ENCODE results near the gene SPNS1. TPM values are rescaled to one million over a fixed set of nuclear protein-coding genes. Genes with fewer than 3 reads are reported as not detected.

Gene SPNS1
- total RNA-seq, 2 experiments from 2014 or later: 28.1 to 30.1 TPM

DNA sequence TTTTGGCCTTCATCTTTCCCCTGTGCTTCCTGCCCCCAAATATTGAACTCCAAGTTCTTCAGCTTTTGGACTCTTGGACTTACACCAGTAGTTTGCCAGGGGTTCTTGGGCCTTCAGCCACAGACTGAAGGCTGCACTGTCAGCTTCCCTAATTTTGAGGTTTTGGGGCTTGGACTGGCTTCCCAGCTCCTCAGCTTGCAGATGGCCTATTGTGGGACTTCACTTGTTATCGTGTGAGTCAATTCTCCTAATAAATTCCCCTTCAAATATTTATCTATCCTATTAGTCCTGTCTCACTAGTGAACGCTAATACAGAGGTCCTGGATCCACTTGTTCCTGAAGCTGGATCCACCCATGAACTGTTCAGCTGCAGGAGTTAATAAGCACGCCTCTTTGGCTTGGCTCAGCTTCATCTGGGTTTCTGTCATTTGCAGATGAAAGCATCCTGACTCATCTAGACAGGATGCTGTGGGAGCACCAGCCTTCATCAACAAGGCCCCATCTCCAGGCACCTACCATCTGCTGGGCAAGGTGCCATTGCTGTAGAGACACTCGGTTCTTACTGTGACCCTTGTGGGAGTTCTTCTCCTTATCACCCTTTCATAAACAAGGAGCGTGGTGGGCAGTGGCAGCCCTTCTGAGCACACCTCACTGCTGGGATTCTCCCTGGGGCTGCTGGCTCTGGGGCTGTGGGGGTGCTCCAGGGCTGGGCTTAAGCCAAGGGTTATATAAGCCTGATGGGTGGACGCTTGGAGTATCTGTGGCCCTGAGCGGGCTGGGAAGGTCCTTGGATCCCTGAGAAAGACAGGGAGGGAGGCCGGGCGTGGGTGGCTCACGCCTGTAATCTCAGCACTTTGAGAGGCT, 33.4 kb downstream of the SPNS1 start:
- ATAC-seq (ENCODE audit: low read depth) (peak; percentile 92), DNase-seq (peak; percentile 62)
- Mint-ChIP-seq H3K36me3 (peaks cover 7% of the 10 kb centered on the region), H3K4me1 (peaks cover 35% of the 10 kb centered on the region), H3K27ac (peak overlapping the region; percentile 99), H3K27me3 (no peaks in the 10 kb centered on the region), H3K4me3 (peak overlapping the region; percentile 75), H3K9me3 (peaks cover 2% of the 10 kb centered on the region)
- POLR2A ChIA-PET: interaction anchor here (0.6 to 3.2 kb wide), 11 partner anchors 9 to 121 kb away, joined by 3 to 60 read pairs (median 5); partner anchors contain the start of gene LAT

DNA sequence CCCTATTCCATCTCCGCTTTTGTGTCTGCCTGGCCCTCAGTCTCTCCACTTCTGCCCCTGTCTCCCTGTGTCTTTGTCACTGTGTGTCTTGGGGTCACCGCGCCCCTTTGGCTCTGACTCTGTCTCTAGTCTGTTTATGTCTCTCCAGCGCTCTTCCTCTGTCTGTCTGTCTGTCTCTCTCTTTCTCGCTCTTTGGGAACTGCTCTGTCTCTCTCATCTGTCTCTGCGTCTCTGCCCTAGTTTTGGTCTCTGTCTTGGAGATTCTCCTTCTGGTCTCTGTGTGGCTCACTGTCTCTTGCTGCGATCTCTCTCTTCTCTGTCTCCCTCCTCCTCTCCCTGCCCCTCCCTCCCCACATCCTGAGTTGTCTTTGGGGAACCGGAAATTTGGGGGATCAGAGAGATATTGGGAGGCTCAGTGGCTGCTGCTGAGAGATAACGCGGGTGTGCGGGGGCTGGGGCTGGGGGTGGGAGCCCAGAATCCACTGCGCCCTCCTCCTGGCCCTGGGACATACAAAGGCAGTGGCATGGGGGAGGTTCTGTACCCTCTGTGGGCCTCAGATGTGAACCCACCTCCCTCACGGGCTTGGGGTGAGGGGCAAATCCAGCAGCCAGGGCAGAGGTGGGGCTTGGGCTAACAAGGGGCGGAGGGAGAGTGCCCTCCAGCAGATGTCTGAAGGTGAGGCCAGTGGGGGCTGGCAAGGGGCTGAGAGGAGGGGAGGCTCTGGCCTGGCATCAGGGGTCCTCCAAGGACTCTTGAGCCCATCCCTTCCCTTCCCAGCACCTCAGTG, 34.7 kb downstream of the SPNS1 start:
- ATAC-seq (ENCODE audit: low read depth) (peak; percentile 27), DNase-seq (peak; percentile 44)
- peak overlapping the region; percentile 99 for H3K27ac Mint-ChIP-seq
- H3K27me3 Mint-ChIP-seq: no peaks in the 10 kb centered on the region
- H3K4me3 Mint-ChIP-seq: peak overlapping the region; percentile 84
- H3K4me1 Mint-ChIP-seq: peaks cover 40% of the 10 kb centered on the region
- peaks cover 2% of the 10 kb centered on the region for H3K9me3 Mint-ChIP-seq
- POLR2A ChIA-PET: interaction anchor here (0.7 to 3.2 kb wide), 8 partner anchors 11 to 66 kb away, joined by 3 to 60 read pairs (median 5); partner anchors contain the start of gene LAT
- H3K36me3 Mint-ChIP-seq: peaks cover 7% of the 10 kb centered on the region

GRCh38 chr16:29009838-29010166, 35.2 kb downstream of the SPNS1 start:
- no peak overlapping the region for H3K4me3 Mint-ChIP-seq
- H3K27ac Mint-ChIP-seq: peak overlapping the region; percentile 99
- POLR2A ChIA-PET: interaction anchor here (0.7 to 1.7 kb wide), 4 partner anchors 17 to 105 kb away, joined by 3 to 14 read pairs (median 3); partner anchors contain the start of gene LAT
- H3K4me1 Mint-ChIP-seq: peaks cover 42% of the 10 kb centered on the region
- H3K27me3 Mint-ChIP-seq: no peaks in the 10 kb centered on the region
- ATAC-seq (ENCODE audit: low read depth): no peak
- H3K9me3 Mint-ChIP-seq: peaks cover 2% of the 10 kb centered on the region
- H3K36me3 Mint-ChIP-seq: peaks cover 7% of the 10 kb centered on the region
- DNase-seq: no peak

DNA sequence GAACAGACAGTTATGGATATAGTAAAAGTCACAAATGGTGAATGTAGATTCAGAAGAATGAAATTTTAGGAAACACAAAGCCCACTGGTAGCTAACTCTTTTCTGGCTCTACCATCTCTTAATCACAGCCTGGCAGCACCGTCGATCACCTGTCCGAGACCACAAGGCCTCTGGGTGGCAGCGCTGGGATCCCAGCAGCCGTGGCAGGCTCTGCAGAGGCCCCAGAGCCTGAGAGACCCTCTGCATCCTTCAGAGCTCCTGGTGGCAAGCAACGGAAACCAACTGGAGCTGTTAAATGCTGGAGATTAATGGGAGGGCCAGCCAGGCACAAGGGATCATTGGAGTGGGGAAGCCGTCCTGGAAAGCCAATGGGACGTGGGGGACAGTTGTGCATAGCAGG, 36.5 kb downstream of the SPNS1 start:
- peaks cover 5% of the 10 kb centered on the region for H3K36me3 Mint-ChIP-seq
- DNase-seq: no peak
- POLR2A ChIA-PET: interaction anchor here (0.7 to 1.7 kb wide), 5 partner anchors 9 to 738 kb away, joined by 3 to 14 read pairs (median 4); partner anchors contain the start of gene LAT
- peaks cover 42% of the 10 kb centered on the region for H3K4me1 Mint-ChIP-seq
- H3K27me3 Mint-ChIP-seq: no peaks in the 10 kb centered on the region
- no peaks in the 10 kb centered on the region for H3K9me3 Mint-ChIP-seq
- no peak overlapping the region for H3K4me3 Mint-ChIP-seq
- no peak for ATAC-seq (ENCODE audit: low read depth)
- H3K27ac Mint-ChIP-seq: no peak overlapping the region

DNA sequence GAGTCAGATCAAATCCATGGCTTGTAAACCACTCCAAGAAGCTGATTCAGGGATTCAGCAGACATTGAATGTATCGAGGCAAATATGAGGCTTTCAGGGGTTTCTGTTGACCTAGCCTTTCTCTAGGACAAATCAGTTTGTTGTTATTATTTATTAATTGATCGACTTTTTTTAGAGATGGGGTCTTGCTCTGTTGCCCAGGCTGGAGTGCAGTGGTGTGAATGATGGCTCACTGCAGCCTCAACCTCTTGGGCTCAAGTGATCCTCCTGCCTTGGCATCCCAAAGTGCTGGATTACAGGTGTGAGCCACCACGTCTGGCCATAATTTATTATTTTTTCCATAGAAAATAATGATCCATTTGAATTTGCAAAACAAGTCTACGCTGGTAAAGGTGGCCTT, 37.3 kb downstream of the SPNS1 start:
- H3K27ac Mint-ChIP-seq: peak overlapping the region; percentile 83
- no peak for DNase-seq
- ATAC-seq (ENCODE audit: low read depth): no peak
- H3K4me1 Mint-ChIP-seq: peaks cover 42% of the 10 kb centered on the region
- H3K36me3 Mint-ChIP-seq: peaks cover 4% of the 10 kb centered on the region
- no peaks in the 10 kb centered on the region for H3K9me3 Mint-ChIP-seq
- POLR2A ChIA-PET: interaction anchor here (1.2 kb wide), 1 partner anchor 9 kb away, joined by 3 read pairs; no protein-coding TSS in a partner anchor
- H3K4me3 Mint-ChIP-seq: no peak overlapping the region
- no peaks in the 10 kb centered on the region for H3K27me3 Mint-ChIP-seq

DNA sequence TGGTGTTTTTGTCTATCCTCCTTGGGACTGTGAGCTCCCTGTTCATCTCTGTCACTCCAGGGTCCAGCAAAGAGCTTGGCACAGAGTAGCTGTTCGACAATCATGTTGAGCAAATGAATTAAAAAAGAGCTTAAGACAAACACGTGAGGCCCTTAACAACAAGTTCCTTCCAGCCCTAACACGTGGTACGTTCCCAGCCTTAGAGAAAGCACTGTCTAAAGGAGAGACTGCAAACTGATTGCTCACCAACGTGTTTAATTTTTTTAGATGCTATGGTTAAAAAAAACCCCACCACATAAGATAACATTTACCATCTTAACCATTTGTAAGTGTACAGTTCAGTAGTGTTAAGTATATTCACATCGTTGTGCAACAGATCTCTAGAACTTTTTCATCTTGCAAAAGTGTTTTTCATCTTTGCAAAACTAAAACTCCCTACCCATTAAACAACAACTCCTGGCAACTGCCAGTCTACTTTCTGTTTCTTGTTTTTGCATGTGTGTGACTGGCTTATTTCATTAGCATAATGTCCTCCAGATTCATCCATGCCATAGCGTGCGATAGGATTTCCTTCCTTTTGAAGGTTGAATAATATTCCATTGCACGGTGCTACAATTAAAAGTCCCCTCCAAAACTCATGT, 38.5 kb downstream of the SPNS1 start:
- ATAC-seq (ENCODE audit: low read depth) (peak; percentile 7), DNase-seq (no peak)
- Mint-ChIP-seq H3K9me3 (no peaks in the 10 kb centered on the region), H3K27me3 (no peaks in the 10 kb centered on the region), H3K4me1 (peaks cover 35% of the 10 kb centered on the region), H3K27ac (peak overlapping the region; percentile 83), H3K36me3 (peaks cover 4% of the 10 kb centered on the region), H3K4me3 (peak overlapping the region; percentile 9)
- POLR2A ChIA-PET: interaction anchor here (0.7 to 1.3 kb wide), 3 partner anchors 12 to 28 kb away, joined by 3 to 4 read pairs (median 3); partner anchors contain the start of gene LAT

DNA sequence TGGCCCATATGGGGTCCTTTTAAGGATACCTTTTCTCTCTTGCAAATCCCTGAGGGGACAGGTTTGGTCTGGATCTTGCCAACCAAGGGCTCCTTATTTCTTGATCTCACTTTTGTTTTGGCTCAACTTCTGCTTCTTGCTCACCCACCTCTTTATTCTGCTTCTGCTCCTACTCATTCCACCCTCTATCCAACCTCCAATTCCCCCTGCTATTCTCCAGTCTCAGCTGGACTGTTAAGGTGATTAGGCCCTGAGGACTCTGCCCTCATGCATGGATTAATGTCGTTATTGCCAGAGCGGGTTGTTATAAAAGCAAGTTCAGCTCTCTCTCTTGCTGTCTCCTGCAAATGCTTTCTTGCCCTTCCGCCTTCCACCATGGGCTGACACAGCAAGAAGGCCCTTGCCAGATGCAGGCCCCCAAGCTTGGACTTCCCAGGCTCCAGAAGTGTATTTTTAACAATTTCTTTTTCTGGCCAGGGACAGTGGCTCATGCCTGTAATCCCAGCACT, 40.0 kb downstream of the SPNS1 start:
- Mint-ChIP-seq H3K36me3 (peaks cover 3% of the 10 kb centered on the region), H3K27me3 (no peaks in the 10 kb centered on the region), H3K4me1 (peaks cover 21% of the 10 kb centered on the region), H3K27ac (peak overlapping the region; percentile 83), H3K4me3 (no peak overlapping the region), H3K9me3 (no peaks in the 10 kb centered on the region)
- no peak for DNase-seq
- POLR2A ChIA-PET: interaction anchor here (0.7 to 0.9 kb wide), 2 partner anchors 9 to 27 kb away, joined by 3 to 4 read pairs; no protein-coding TSS in a partner anchor
- no peak for ATAC-seq (ENCODE audit: low read depth)

GRCh38 chr16:29022196-29022595, 47.6 kb downstream of the SPNS1 start:
- H3K27ac Mint-ChIP-seq: no peak overlapping the region
- H3K27me3 Mint-ChIP-seq: no peaks in the 10 kb centered on the region
- POLR2A ChIA-PET: interaction anchor here (0.6 to 1.7 kb wide), 3 partner anchors 13 to 48 kb away, joined by 3 to 5 read pairs (median 4); no protein-coding TSS in a partner anchor
- peaks cover 35% of the 10 kb centered on the region for H3K4me1 Mint-ChIP-seq
- no peak overlapping the region for H3K4me3 Mint-ChIP-seq
- no peak for ATAC-seq (ENCODE audit: low read depth)
- DNase-seq: no peak
- H3K9me3 Mint-ChIP-seq: no peaks in the 10 kb centered on the region
- no peaks in the 10 kb centered on the region for H3K36me3 Mint-ChIP-seq

DNA sequence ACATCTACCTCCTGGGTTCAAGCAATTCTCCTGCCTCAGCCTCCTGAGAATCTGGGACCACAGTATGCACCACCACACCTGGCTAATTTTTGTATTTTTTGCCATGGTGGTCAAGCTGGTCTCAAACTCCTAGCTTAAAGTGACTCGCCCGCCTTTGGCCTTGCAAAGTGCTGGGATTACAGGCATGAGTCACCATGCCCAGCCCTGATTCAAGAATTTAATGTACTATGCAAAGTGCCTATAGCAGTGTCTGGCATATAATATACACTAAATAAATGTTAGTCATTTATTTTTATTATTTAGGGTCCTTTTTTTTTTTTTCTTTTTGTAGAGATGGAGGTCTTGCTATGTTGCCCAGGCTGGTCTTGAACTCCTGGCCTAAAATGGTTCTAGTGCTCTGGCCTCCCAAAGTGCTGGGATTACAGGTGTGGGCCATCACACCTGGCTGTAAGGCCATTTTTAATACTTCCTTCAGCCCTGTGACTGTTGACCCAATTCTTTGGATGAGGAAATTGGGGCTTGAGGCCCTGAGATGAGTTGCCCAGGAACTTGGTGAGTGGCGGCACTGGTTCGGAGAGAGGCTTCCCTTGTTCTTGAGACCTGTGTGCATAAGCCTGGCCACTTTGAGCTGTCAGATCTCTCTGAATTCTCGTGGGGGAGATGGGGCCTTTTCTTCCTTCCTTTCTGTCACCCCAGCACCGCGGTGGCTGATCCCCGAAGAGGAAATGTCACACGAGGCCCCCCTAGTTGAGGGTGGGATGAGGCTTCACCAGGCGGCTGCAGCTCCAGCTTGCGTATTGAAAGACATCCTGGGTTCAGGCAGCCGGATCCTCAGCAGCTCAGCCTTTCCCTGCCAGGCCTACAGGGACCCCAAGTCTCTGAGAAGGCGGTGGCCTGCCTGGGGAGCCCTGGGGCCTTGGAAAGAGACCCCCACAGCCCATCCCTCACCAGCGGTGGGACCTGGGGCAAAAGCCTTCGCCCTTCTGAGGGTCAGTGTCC, 49.0 kb downstream of the SPNS1 start:
- no peaks in the 10 kb centered on the region for H3K36me3 Mint-ChIP-seq
- H3K4me1 Mint-ChIP-seq: peaks cover 39% of the 10 kb centered on the region
- peak; percentile 55 for ATAC-seq (ENCODE audit: low read depth)
- peak overlapping the region; percentile 39 for H3K4me3 Mint-ChIP-seq
- H3K27me3 Mint-ChIP-seq: no peaks in the 10 kb centered on the region
- POLR2A ChIA-PET: interaction anchor here (1.0 to 2.9 kb wide), 3 partner anchors 9 to 39 kb away, joined by 3 to 13 read pairs (median 5); partner anchors contain the start of gene LAT
- H3K27ac Mint-ChIP-seq: peak overlapping the region; percentile 88
- DNase-seq: peak; percentile 57
- H3K9me3 Mint-ChIP-seq: no peaks in the 10 kb centered on the region

GRCh38 chr16:29024278-29024677, 49.7 kb downstream of the SPNS1 start:
- H3K27ac Mint-ChIP-seq: peak overlapping the region; percentile 88
- DNase-seq: no peak
- POLR2A ChIA-PET: interaction anchor here (1.4 to 2.9 kb wide), 2 partner anchors 16 to 39 kb away, joined by 5 to 13 read pairs; partner anchors contain the start of gene LAT

GRCh38 chr16:29025218-29025617, 50.6 kb downstream of the SPNS1 start:
- Mint-ChIP-seq H3K27ac (peak overlapping the region; percentile 76), H3K9me3 (no peaks in the 10 kb centered on the region), H3K4me1 (peaks cover 45% of the 10 kb centered on the region), H3K27me3 (no peaks in the 10 kb centered on the region), H3K4me3 (peak overlapping the region; percentile 22), H3K36me3 (no peaks in the 10 kb centered on the region)
- DNase-seq (peak; percentile 41), ATAC-seq (ENCODE audit: low read depth) (no peak)
- POLR2A ChIA-PET: interaction anchor here (1.0 to 2.9 kb wide), 3 partner anchors 17 to 40 kb away, joined by 3 to 13 read pairs (median 3); partner anchors contain the start of gene LAT

More at GRCh38 chr16:29024278-29024677, 49.7 kb downstream of the SPNS1 start:
- no peak for ATAC-seq (ENCODE audit: low read depth)
- H3K4me3 Mint-ChIP-seq: peak overlapping the region; percentile 39
- no peaks in the 10 kb centered on the region for H3K9me3 Mint-ChIP-seq
- no peaks in the 10 kb centered on the region for H3K36me3 Mint-ChIP-seq
- H3K27me3 Mint-ChIP-seq: no peaks in the 10 kb centered on the region
- peaks cover 44% of the 10 kb centered on the region for H3K4me1 Mint-ChIP-seq

All from activated naive CD8-positive, alpha-beta T cell treated with anti-CD3 and anti-CD28 coated beads, Interleukin-2, amount 10 ng/mL, durations not matched to agents 7 days and 5 days (primary cell).